ENCODE results near the gene PURB. TPM values are rescaled to one million over a fixed set of nuclear protein-coding genes. Genes with fewer than 3 reads are reported as not detected.
A peak's percentile ranks its signal among the peaks of the same experiment; 100 is the strongest.

Gene PURB
- total and polyA plus RNA-seq, 9 of the 15 experiments (the other 6 are each of a cell fraction or from before 2014, with no cell fraction given) = 1.6 to 14.1 (median 8.8) TPM

DNA sequence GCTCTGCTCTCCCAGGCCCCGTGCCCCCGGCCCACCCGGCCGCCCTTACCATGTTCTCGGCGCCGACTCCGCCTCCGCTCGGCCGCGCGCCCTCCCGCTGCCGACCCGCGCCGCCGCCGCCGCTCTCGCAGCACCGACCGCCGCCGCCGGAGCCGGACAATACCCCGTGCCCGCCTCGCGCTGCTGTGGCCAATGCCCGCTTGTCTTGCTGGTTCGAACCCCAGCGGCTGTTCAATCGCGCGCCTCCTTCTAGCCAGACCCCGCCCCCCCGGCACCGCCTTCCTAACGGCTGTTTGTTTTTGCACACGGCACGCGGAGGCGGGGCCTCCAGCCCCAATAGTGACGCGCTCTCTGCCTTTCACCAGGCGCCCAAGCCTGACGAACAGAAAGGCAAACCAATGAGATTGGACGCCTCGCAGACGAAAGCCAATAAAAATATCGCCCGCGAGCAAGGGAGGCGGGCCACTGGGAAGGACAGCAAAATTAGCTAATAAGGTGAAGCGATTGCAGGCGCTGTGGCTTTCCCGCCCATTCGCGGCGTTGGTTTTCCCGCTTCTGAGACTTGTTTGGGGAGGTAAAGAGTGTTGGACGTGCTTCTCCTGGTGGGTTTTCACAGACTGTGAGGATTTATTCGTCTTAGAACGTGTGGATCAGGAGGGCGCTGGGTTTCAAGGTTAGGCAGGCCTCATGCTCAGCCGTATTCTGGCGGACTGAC, 37.3 kb downstream of the PURB start, which contains the start of gene H2AZ2 (continued):
- TF ChIP-seq FOXP4 (CRISPR knock-in tag; IDR thresholded peaks at IDR 0.05; ENCODE audit: borderline replicate concordance) (0 out of 2 replicates have a peak, but pooled peaks have one; percentile 38), LEF1 (IDR thresholded peaks at IDR 0.05) (peak; percentile 20; the same call in 1 of the 2 replicates), ZNF174 (CRISPR knock-in tag; IDR thresholded peaks at IDR 0.05) (no peak), ZNF766 (CRISPR knock-in tag; conservative IDR thresholded peaks at IDR 0.05) (no peak), GTF3C2 (IDR thresholded peaks at IDR 0.05; ENCODE audit: borderline replicate concordance, extremely low read depth, insufficient read length) (no peak), ZBTB7A (IDR thresholded peaks at IDR 0.05; ENCODE audit: borderline replicate concordance, control insufficient read depth, low read depth, low read length) (peak; percentile 11; the same call in 1 of the 2 replicates), KDM1A (IDR thresholded peaks at IDR 0.05) (no peak)
- TF ChIP-seq, protein P1, sequence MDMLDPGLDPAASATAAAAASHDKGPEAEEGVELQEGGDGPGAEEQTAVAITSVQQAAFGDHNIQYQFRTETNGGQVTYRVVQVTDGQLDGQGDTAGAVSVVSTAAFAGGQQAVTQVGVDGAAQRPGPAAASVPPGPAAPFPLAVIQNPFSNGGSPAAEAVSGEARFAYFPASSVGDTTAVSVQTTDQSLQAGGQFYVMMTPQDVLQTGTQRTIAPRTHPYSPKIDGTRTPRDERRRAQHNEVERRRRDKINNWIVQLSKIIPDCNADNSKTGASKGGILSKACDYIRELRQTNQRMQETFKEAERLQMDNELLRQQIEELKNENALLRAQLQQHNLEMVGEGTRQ (CRISPR knock-in tag; IDR thresholded peaks at IDR 0.05) = 0 out of 2 replicates have a peak, but pooled peaks have one; percentile 24
- TF ChIP-seq, protein P2, sequence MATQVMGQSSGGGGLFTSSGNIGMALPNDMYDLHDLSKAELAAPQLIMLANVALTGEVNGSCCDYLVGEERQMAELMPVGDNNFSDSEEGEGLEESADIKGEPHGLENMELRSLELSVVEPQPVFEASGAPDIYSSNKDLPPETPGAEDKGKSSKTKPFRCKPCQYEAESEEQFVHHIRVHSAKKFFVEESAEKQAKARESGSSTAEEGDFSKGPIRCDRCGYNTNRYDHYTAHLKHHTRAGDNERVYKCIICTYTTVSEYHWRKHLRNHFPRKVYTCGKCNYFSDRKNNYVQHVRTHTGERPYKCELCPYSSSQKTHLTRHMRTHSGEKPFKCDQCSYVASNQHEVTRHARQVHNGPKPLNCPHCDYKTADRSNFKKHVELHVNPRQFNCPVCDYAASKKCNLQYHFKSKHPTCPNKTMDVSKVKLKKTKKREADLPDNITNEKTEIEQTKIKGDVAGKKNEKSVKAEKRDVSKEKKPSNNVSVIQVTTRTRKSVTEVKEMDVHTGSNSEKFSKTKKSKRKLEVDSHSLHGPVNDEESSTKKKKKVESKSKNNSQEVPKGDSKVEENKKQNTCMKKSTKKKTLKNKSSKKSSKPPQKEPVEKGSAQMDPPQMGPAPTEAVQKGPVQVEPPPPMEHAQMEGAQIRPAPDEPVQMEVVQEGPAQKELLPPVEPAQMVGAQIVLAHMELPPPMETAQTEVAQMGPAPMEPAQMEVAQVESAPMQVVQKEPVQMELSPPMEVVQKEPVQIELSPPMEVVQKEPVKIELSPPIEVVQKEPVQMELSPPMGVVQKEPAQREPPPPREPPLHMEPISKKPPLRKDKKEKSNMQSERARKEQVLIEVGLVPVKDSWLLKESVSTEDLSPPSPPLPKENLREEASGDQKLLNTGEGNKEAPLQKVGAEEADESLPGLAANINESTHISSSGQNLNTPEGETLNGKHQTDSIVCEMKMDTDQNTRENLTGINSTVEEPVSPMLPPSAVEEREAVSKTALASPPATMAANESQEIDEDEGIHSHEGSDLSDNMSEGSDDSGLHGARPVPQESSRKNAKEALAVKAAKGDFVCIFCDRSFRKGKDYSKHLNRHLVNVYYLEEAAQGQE (IDR thresholded peaks at IDR 0.05; ENCODE audit: borderline replicate concordance) = no peak
- TF ChIP-seq, protein P2 (CRISPR knock-in tag; IDR thresholded peaks at IDR 0.05; ENCODE audit: low read depth) = peak; percentile 31; the same call in 1 of the 2 replicates

Measured in K562 (cell line).